Hematopoietic multipotent progenitor cell treated with erythropoietin and hydrocortisone succinate and interleukin-3 and kit ligand, for 6 days (in vitro differentiated cells): Measurements from ENCODE around the gene AATK.
A peak's percentile ranks its signal among the peaks of the same experiment; 100 is the strongest.
"Not testable (repeated sequence)": the region's sequence is repeated elsewhere in the genome, so short reads cannot be mapped to it uniquely, and the experiment has no call there.

Experiments used
- DNase-seq: peaks from one replicate; pipeline ENCODE4 v3.0.0-alpha.2; 2015

Gene AATK

GRCh38 chr17:81084680-81085419 is 81.2 kb downstream of the AATK start:
- DNase-seq = no peak

GRCh38 chr17:81083125-81083765 is 82.8 kb downstream of the AATK start:
- no peak for DNase-seq

- DNase-seq = no peak
These were observed 83.6 kb downstream of the AATK start for GRCh38 chr17:81082177-81083073.

GRCh38 chr17:81081222-81082176 is 84.5 kb downstream of the AATK start:
- no peak for DNase-seq

- no peak for DNase-seq
These were observed 86.0 kb downstream of the AATK start for GRCh38 chr17:81080019-81080418.

GRCh38 chr17:81078026-81078913 is 87.8 kb downstream of the AATK start:
- DNase-seq = not testable (repeated sequence)

- DNase-seq = no peak
These were observed 89.8 kb downstream of the AATK start for GRCh38 chr17:81076141-81076679.

- DNase-seq = no peak
These were observed 90.7 kb downstream of the AATK start for GRCh38 chr17:81075307-81075706.

- DNase-seq = no peak
These were observed 91.1 kb downstream of the AATK start for GRCh38 chr17:81074875-81075274.

- no peak for DNase-seq
These were observed 91.8 kb downstream of the AATK start for GRCh38 chr17:81073967-81074839.

- no peak for DNase-seq
These were observed 94.0 kb downstream of the AATK start for GRCh38 chr17:81071761-81072741.

- DNase-seq = no peak
These were observed 95.3 kb downstream of the AATK start for GRCh38 chr17:81070541-81071246.

- no peak for DNase-seq
These were observed 96.8 kb downstream of the AATK start for GRCh38 chr17:81069135-81069645.

GRCh38 chr17:81068411-81069134 is 97.4 kb downstream of the AATK start:
- DNase-seq = no peak

GRCh38 chr17:81067391-81067811 is 98.6 kb downstream of the AATK start:
- peak; percentile 36 for DNase-seq
